IMR-90 (cell line): Measurements from ENCODE around the gene ZNF470.

Experiments used
- CHD1 ChIP-seq: IDR thresholded peaks from 2 replicates; pipeline ENCODE4 v1.6.1; 2012; ENCODE audit warnings: low read depth, low read length, improper control_type of control experiment
- CTCF ChIP-seq: conservative IDR thresholded peaks from 2 replicates; pipeline ENCODE4 v1.5.1; 2012; ENCODE audit warnings: mild to moderate bottlenecking, low read depth, low read length, improper control_type of control experiment
- FOS ChIP-seq: fragments of 150-350 bp; IDR thresholded peaks from 2 replicates; pipeline ENCODE4 v1.6.1; 2016; ENCODE audit warnings: low read depth, low read length
- POLR2A ChIP-seq: IDR thresholded peaks from 2 replicates; pipeline ENCODE4 v1.6.1; 2012; ENCODE audit warnings: mild to moderate bottlenecking, low read depth, low read length
- RAD21 ChIP-seq: IDR thresholded peaks from 2 replicates; pipeline ENCODE4 v1.6.1; 2012; ENCODE audit warnings: low read length, improper control_type of control experiment
- SMC3 ChIP-seq: fragments of 150-350 bp; IDR thresholded peaks from 2 replicates; pipeline ENCODE4 v1.6.1; 2016; ENCODE audit warnings: low read depth, mild to moderate bottlenecking, antibody characterized with exemption, low read length, moderate library complexity
- USF2 ChIP-seq: fragments of 150-350 bp; IDR thresholded peaks from 2 replicates; pipeline ENCODE4 v1.6.1; 2017; ENCODE audit warnings: mild to moderate bottlenecking, antibody characterized with exemption, low read length, low read depth

- TF ChIP-seq CTCF: no peak
- TF ChIP-seq CHD1: no peak
- TF ChIP-seq POLR2A: no peak
- TF ChIP-seq USF2: no peak
- TF ChIP-seq FOS: no peak
- TF ChIP-seq RAD21: no peak
- no peak for TF ChIP-seq SMC3
Measured at GRCh38 chr19:56601375-56601774, 34.1 kb downstream of the ZNF470 start.
